HG03342 (cell line): Measurements from ENCODE around the gene PDIA4.
"Not testable (repeated sequence)": the region's sequence is repeated elsewhere in the genome, so short reads cannot be mapped to it uniquely, and the experiment has no call there.

Experiments used
- ATAC-seq: cut with Tn5 transposase; IDR thresholded peaks from one replicate; pipeline ENCODE4 v1.9.1; 2021; ENCODE audit warnings: mild to moderate bottlenecking, moderate library complexity; ENCODE audit not compliant: unreplicated experiment

Gene PDIA4, protein sequence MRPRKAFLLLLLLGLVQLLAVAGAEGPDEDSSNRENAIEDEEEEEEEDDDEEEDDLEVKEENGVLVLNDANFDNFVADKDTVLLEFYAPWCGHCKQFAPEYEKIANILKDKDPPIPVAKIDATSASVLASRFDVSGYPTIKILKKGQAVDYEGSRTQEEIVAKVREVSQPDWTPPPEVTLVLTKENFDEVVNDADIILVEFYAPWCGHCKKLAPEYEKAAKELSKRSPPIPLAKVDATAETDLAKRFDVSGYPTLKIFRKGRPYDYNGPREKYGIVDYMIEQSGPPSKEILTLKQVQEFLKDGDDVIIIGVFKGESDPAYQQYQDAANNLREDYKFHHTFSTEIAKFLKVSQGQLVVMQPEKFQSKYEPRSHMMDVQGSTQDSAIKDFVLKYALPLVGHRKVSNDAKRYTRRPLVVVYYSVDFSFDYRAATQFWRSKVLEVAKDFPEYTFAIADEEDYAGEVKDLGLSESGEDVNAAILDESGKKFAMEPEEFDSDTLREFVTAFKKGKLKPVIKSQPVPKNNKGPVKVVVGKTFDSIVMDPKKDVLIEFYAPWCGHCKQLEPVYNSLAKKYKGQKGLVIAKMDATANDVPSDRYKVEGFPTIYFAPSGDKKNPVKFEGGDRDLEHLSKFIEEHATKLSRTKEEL

DNA sequence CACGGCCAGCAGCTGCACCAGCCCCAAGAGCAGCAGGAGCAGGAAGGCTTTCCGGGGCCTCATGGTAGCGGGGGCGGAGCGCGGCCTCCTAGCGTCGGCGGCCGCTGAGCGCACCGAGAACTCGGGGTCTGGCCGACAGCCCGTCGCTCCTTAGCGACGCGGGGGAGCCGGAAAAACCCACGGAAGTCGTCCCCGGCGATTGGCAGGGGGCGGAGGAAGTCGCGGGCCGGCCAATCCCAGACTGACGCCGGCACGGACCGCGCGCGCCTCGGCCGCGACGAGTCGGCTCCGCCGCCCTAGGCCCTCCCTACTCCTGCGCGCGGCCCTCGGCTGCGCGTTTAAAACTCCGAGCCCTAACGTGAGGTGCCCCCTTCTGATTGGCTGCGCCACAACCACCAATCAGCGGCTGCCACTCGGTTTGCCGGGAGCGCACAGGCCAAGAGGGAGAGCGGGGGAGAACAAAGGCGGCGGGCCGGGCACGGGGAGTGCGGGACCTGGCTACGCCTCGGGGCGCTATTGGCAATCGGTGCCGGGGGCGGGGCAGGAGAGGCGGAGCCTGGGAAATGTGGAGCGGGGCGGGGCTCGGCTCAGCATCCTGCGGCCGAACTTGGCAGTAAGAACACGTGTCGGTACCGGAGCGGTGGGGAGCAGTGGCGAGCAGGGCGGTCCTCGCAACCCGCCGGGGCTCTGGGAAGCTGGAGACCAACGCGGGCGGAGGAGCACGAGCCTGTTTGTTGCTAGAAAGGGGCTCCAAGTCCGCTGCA lies at the start of gene PDIA4:
TSS of gene PDIA4 (minus strand) at position 160 of the 764 bp plus-strand sequence. CDS start at position 63, 97 bp downstream.
- ATAC-seq = peak; percentile 88

DNA sequence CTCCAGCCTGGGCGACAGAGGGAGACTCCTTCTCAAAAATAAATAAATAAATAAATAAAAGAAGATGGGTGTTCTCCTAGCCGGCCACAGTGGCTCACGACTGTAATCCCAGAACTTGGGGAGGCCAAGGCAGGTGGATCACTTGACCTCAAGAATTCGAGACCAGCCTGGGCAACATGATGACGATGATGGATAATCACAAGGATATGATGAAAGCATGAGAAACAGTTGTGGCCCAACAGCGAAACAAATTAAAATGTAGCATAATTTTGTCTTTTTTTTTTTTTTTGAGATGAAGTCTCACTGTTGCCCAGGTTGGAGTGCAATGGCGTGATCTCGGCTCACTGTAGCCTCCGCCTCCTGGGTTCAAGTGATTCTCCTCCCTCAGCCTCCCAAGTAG lies 49.3 kb upstream of the PDIA4 start:
- no peak for ATAC-seq

DNA sequence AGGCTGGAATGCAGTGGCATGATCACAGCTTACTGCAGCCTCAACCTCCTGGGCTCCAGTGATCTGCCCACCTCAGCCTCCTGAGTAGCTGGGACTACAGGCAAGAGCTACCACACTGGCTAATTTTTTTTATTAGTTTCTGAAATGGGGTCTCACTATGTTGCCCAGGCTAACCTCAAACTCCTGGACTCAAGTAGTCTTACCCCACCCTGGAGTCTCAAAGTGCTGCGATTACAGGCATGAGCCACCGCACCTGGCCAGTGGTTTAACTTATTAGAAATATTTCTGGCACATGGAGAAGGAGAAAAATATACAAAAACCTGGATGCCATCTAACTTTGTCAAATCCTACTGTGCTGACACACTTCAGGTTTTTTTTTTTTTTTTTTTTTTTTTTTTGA lies 47.0 kb upstream of the PDIA4 start:
- ATAC-seq = no peak

DNA sequence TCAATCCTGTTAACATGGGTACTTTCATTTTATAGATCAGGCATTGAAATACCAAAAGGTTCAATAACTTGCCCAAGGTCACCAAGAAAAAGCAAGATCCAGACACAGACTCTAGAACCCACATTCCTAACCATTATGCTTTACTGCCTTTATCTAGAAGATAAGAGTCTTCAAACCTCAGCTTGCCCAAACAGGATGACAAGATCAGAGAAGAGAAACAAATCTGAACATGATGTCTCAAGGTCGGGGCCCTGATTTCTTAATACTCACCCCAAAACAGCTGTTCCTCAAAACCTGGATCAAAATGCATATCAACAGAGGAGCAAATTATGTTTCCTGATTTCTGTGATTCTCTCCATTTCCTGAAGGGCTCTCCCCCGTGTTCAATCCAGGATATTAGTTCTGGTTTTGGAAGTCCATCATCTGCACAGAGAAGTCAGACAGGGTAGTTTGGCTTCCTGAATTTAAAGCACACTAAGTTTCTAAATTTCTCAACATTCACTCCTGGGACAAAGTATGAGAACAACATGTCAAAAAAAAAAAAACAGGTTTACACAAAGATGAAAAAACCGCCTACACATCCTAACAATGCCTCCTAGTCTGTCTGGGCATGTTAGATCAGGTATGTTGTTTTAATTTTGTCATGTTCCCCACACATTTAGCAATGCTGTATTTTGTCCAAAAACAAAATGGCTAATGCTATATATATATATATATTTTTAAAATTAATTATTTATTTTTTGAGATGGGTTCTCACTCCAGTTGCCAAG lies 46.0 kb upstream of the PDIA4 start:
- no peak for ATAC-seq

DNA sequence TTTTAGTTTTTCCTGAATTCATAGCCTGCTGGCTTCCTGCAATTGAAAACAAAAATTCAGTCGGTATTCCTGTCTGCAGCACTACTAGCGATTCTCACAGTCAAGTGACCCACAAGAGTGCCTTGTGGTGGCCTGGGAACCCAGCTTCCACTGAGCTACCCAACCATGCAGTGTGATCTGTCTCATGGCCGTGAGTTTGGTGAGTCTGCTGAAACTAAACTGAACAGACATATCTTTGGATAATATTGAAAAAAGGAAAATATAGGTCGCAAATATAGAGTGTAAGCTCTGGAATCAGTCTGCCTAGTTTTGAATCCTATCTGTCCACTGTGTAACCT lies 44.1 kb upstream of the PDIA4 start:
- ATAC-seq = no peak

DNA sequence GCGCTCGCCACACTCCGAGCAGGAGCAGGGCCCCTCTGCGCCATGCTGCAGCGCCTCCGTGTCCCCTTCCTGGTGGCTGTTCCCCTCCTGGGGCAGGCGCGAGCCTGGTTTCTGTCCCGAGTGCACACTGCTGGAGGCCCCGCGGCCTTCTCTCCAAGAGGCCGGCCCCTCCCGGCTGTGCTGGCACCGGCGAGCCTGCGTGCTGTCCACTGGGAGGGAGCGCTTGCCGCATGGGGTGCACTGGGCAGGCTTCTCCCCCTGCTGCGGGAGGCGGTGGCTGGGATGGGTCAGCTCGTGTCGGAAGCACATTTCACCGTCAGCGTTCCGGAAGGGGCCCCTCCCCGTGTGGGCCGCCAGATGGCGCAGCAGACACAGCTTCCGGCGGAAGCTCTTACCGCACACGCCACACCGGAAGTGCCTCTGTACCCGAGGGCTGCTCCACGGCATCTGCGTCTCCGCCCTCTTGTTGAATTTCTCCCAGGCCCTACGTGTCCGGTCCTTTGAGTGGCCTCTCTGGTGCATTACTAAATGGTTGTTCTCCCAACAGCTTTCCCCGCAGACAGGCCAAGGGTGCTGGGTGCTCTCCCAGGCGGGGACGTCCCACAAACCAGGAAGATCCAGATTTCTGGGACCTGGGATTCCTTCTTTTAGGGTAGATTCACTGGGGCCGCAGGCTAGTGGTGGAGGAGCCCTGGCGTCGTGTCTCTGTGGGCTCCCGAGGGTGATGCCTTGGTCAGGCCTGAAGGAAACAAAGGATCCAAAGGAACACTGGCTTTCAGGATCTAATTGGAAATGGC lies 43.5 kb upstream of the PDIA4 start:
- ATAC-seq = no peak

DNA sequence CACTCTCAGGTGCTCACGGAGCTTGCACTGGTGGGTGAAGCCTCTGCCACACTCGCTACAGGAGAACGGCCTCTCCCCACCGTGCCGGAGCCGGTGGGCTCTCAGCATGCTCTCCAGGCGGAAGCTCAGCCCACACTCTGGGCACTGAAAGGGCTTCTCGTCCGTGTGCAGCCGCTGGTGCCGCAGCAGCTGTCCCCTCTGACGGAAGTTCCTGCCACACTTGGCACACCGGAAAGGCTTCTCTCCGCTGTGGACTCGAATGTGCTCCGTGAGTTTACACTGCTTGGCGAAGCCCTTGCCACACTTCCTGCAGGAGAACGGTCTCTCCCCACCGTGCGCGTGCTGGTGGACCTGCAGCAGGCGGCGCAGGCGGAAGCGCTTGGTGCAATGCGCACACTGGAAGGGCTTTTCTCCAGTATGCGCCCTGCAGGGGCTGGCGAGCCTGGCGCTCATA lies 42.9 kb upstream of the PDIA4 start:
- ATAC-seq = no peak

DNA sequence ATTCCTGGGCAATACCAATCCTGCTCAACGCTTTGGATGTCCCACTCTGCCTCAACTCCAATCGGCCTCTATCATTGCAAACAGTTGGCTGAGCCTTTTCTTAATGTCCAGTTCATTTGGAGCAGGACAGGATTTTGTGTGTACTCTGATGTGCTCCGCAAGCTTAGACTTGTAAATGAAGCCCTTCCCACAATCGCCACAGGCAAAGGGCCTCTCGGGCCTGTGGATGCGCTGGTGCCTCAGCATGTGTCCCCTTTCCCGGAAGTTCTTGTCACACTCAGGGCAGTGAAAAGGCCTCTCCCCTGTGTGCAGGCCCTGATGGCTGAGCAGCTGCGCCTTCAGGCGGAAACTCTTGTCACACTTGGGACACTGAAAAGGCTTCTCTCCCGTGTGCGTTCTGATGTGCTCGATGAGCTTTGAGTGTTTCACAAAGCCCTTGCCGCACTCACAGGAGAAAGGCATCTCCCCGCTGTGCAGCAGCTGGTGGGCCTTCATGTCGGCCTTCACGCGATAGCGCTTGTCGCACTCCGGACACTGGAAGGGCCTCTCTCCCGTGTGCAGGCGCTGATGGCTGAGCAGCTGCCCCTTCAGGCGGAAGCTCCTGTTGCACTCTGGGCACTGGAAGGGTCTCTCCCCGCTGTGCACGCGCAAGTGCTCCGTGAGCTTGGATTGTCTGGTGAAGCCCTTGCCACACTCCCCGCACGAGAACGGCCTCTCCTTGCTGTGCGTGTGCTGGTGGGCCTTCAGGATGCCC lies 42.2 kb upstream of the PDIA4 start:
- no peak for ATAC-seq

DNA sequence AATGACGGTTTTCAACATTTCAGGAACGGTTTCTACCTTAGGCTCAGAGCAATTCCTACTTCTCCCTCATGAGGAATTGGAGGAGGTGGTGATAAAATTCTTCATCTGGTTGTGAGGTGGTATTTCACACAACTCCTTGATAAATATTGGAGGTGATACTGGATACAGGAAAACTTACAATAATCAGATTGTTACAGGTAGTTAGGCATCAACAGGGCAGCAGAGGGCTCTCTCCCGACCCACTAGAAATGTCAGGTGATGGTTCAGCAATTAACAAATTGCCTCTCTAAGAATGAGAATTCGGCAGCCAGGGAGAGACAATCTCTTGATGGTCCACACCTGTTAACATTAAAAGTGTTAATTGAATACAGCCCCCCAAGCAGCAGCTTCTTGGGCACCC lies 39.6 kb upstream of the PDIA4 start:
- no peak for ATAC-seq

DNA sequence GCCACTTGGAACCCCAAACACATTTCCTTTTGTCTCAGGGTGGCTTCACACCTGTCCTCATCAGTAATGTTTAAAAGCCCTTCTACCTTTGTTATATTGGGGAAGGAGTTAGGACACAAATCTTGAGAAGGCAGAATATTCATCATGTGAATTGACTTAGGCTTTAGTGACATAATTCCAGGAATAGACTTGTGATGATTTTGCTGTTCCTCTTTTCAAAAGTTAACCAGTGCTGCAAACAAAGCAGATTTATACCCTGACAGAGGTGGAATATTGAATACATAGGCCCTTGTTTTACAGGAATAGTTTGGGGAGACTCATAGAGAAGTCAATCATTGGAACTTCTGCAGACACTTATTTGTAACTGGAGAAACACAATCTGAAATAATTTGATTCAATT lies 35.2 kb upstream of the PDIA4 start:
- ATAC-seq = no peak

DNA sequence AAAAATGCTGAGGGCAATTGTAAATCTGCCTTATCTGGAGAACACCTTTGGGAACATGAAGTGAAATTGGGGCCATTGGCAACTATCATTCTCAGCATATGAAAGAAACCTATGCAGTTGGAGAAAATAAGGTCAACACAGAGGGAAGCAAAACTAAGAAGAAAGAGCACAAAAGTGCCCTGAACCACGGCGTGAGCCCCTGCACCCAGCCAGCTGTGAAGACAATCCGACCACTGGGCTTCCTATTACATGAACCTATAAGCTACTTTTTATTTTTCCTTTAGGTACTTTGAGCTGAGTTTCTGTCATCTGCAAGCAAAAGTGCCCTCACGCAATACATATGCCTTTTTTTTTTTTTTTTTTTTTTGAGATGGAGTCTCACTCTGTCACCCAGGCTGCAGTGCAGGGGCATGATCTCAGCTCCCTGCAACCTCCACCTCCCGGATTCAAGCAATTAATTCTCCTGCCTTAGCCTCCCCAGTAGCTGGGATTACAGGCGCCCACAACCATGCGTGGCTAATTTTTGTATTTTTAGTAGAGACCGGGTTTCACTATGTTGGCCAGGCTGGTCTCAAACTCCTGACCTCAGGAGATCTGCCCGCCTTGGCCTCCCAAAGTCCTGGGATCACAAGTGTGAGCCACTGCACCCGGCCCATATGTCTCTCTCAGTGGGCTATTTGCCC lies 34.1 kb upstream of the PDIA4 start:
- not testable (repeated sequence) for ATAC-seq

DNA sequence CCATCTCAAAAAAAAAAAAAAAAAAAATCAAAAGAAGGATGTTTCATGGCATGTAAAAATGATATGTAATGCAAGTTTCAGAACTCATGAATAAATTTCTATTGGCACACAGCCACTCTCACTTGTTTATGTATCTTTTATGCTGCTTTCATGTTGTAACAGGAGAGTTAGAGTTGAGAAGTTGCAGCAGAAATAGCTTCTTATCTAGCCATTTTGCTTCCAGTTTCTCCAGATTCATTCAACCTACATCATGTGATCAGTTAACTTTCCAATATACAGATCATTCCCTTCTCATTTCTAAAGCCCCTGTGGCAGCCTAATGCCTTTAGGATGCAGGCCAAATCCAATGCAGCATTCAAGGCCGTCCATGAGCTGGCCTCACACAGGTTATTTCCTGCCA lies 31.9 kb upstream of the PDIA4 start:
- no peak for ATAC-seq

DNA sequence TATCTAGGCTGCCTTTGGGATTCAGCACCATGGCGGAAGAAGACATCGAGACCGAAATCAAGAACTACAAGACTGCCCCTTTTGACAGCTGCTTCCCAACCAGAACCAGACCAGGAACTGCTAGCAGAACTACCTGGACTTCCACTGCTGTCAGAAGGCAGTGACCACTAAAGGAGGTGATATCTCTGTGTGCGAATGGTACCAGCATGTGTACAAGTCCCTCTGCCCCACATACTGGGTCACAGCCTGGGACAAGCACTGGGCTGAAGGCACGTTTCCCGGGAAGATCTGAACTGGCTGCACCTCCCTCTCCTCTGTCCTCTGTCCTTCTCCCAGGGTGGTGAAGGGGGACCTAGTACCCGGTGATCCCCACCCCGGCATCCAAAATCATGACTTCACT lies 25.6 kb upstream of the PDIA4 start:
- no peak for ATAC-seq

DNA sequence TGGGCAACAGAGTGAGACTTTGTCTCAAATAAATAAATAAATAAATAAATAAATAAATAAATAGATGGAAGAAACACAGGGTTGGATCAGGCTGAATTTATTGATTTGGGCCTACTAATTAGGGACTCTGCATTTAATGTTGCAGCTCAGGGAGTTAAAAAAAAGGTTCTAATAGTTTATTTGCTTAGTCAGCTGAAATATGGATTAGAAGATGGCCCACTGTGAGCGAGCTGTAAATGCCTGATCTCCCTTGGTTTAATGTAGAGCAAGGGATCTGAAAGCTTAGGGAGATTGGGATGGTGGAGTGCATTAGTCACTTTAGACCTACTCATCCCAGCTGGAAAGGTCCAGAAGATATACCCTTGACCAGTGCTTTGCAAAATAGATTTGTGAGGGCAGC lies 25.1 kb upstream of the PDIA4 start:
- no peak for ATAC-seq

DNA sequence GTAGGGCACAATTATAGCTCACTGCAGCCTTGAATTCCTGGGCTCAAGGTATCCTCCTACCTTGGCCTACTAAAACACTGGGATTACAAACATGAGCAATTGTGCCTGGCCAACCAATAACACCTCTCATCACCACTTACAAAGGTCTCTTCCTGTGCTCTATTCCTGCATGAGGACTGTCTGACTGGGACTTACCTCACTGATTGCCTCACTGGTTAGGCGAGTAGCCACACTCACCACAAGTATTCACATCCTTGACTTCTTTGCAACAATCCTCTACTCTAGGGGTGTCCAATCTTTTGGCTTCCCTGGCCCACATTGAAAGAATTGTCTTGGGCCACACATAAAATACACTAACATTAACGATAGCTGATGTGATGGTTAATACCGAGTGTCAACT lies 22.6 kb upstream of the PDIA4 start:
- no peak for ATAC-seq

DNA sequence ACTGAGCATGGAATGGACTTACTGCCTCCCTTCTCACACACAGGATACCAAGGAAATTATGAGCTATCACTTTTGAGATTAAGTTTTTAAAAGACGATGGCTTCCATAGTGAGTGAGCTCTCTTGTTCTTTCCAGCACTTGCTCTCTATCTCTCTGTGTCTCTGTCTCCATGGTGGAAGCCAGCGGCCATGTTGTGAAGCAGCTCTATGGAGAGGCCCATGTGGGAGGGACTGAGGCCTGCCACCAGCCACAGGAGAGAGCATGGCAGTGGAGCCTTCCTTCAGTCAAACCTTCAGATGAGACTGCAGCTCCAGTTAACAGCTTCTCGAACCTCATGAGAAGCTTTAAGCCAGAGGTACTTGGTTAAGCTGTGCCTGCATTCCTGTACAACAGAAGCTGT lies 20.5 kb upstream of the PDIA4 start:
- ATAC-seq = no peak

DNA sequence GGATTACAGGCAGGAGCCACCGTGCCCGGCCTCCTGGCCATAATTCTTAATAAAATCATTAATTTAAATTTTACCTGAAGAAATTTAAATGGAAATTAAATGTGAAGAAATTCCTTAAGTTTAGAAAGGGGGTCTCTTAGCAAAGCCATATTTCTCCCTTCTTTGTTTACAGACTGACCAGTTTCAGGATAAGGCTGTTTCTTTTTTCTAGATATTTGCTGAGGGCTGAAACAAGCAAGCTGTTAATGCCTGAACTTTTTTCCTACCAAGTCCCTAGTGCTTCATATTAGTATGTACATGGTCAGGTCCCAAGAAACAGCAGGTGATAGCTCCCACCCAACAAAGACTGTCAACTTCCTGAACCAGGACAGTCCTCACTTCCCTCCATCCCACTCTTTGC lies 18.1 kb upstream of the PDIA4 start:
- ATAC-seq = no peak

DNA sequence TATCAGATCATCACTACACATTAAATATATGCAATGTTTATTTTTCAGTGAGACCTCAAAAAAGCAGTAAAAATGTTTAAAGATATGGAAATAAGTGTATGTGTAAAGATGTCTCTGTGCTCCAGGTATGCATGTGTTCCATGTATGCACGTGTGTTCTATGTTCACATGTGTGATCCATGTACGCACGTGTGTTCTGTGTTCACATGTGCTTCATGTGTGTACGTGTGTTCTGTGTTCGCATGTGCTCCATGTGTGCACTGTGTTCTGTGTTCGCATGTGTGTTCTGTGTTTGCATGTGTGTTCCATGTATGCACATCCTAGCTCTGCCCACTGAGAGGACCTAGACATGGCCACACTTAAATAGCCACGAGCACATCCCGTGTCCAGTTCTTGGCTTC lies 15.6 kb upstream of the PDIA4 start:
- ATAC-seq = no peak

DNA sequence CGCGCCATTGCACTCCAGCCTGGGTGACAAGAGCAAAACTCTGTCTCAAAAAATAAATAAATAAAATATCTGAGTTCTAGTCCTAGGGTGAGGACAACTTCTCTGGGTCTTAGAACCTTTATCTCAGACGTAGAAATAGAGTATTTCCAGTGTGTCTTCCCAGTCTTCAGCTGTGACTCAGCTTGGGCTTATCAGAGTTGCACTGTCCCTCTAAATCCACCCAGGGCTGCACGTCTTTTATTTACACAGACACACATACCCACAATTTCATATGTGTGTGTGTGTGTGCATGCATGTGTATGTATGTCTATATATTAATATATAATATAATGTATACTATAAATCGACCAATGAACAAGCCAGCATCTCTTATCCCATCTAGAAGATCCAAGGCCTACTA lies 13.0 kb upstream of the PDIA4 start:
- ATAC-seq = no peak
